ENCODE results near the gene NUDT13.

GRCh38 chr10:73084209-73084608, 26.0 kb upstream of the NUDT13 start:
- no peak for TF ChIP-seq CTCF (IDR thresholded peaks at IDR 0.05)
- TF ChIP-seq POLR2A (IDR thresholded peaks at IDR 0.05), result no peak

Data from testis (tissue), 2 donors.